HepG2 (cell line): ENCODE data around the gene EGFL8. TPM values are rescaled to one million over a fixed set of nuclear protein-coding genes. Genes with fewer than 3 reads are reported as not detected.

Source experiments
- ARNT2 ChIP-seq: sonication (generic); formaldehyde crosslinking; IDR thresholded peaks from 2 replicates; pipeline ENCODE4 v1.8.0; 2022; ENCODE audit warnings: mild to moderate bottlenecking, low read depth, missing genetic modification reagents, moderate library complexity
- ATF7-NPFF ChIP-seq: sonication (generic); formaldehyde crosslinking; IDR thresholded peaks from 2 replicates; pipeline ENCODE4 v1.8.1; 2023; ENCODE audit warnings: mild to moderate bottlenecking, low read depth, missing genetic modification reagents, moderate library complexity
- GABPB1 ChIP-seq: IDR thresholded peaks from 2 replicates; pipeline ENCODE4 v1.6.1; 2016; ENCODE audit warnings: mild to moderate bottlenecking, missing genetic modification reagents, moderate library complexity, missing compliant biosample characterization
- HNF1B ChIP-seq: sonication (generic); formaldehyde crosslinking; IDR thresholded peaks from 2 replicates; pipeline ENCODE4 v1.5.1; 2020; ENCODE audit warnings: mild to moderate bottlenecking, moderate library complexity, missing genetic modification reagents
- IKZF1 ChIP-seq: fragments of 450-650 bp; IDR thresholded peaks from 2 replicates; pipeline ENCODE4 v1.7.1; 2016
- NCOA2 ChIP-seq: sonication (generic); formaldehyde crosslinking; IDR thresholded peaks from 2 replicates; pipeline ENCODE4 v1.8.0; 2022; ENCODE audit warnings: inconsistent platforms
- SMAD9 ChIP-seq: sonication (generic); formaldehyde crosslinking; IDR thresholded peaks from 2 replicates; pipeline ENCODE4 v1.5.1; 2020; ENCODE audit warnings: mild to moderate bottlenecking, missing genetic modification reagents
- ZNF121 ChIP-seq: sonication (generic); formaldehyde crosslinking; IDR thresholded peaks from 2 replicates; pipeline ENCODE4 v1.5.0; 2020; ENCODE audit warnings: mild to moderate bottlenecking, missing genetic modification reagents
- ZNF354B ChIP-seq: sonication (generic); formaldehyde crosslinking; IDR thresholded peaks from 2 replicates; pipeline ENCODE4 v1.8.0; 2022; ENCODE audit warnings: mild to moderate bottlenecking, missing genetic modification reagents
- ZNF703 ChIP-seq: sonication (generic); formaldehyde crosslinking; IDR thresholded peaks from 2 replicates; pipeline ENCODE4 v1.5.1; 2020; ENCODE audit warnings: missing genetic modification reagents, mild to moderate bottlenecking, moderate library complexity, borderline replicate concordance
- ZNF713 ChIP-seq: sonication (generic); formaldehyde crosslinking; IDR thresholded peaks from 2 replicates; pipeline ENCODE4 v1.4.0; 2020; ENCODE audit warnings: mild to moderate bottlenecking, missing genetic modification reagents
- polyA plus RNA-seq, 8 experiments: library from polyadenylated mRNA; depleted of rRNA in 3 of 8; stranded (reverse) in 7 of 8; unstranded in 1 of 8; fragments of >200 nt; fragmentation: Illumina TruSeq in 4 of 8; extraction: Trizol in 4 of 8; gene quantifications; 2 replicates each; pipeline versions ENCODE4 v1.2.1 to v1.2.3, GENCODE V29; 2011 to 2016; ENCODE audit warnings: low read depth in 4 of 8, missing spikeins in 1 of 8, mixed read lengths in 1 of 8; ENCODE audit not compliant: insufficient read depth in 1 of 8
- total RNA-seq, 5 experiments: library from RNA; depleted of rRNA; stranded (reverse); fragments of >200 nt; fragmentation: Illumina TruSeq; extraction: Trizol; gene quantifications; 2 replicates each; pipeline ENCODE4 v1.2.3, GENCODE V29; 2016; ENCODE audit warnings: low read depth in 1 of 5
- TF ChIP-seq, protein P1 (sequence below): sonication (generic); formaldehyde crosslinking; IDR thresholded peaks from 2 replicates; pipeline ENCODE4 v1.4.0; 2020; ENCODE audit warnings: low read depth, mild to moderate bottlenecking, missing genetic modification reagents
- TF ChIP-seq, protein P2 (sequence below): IDR thresholded peaks from 2 replicates; pipeline ENCODE4 v1.6.1; 2018; ENCODE audit warnings: missing genetic modification reagents
- TF ChIP-seq, protein P3 (sequence below): sonication (generic); formaldehyde crosslinking; IDR thresholded peaks from 2 replicates; pipeline ENCODE4 v1.4.0; 2020; ENCODE audit warnings: missing genetic modification reagents, borderline replicate concordance
- TF ChIP-seq, protein P4 (sequence below): sonication (generic); formaldehyde crosslinking; IDR thresholded peaks from 2 replicates; pipeline ENCODE4 v1.4.0; 2020; ENCODE audit warnings: missing genetic modification reagents, mild to moderate bottlenecking, borderline replicate concordance
- TF ChIP-seq, protein P5 (sequence below): sonication (generic); formaldehyde crosslinking; IDR thresholded peaks from 2 replicates; pipeline ENCODE4 v1.8.0; 2022; ENCODE audit warnings: mild to moderate bottlenecking, missing genetic modification reagents, moderate library complexity
- TF ChIP-seq, protein P6 (sequence below): sonication (generic); formaldehyde crosslinking; IDR thresholded peaks from 2 replicates; pipeline ENCODE4 v1.8.0; 2022; ENCODE audit warnings: low read depth, missing genetic modification reagents

The EGFL8 gene
- total and polyA plus RNA-seq, 2 of the 13 experiments (the other 11 are each of a cell fraction or from before 2014, with no cell fraction given): 10.0 to 11.5 TPM

- TF ChIP-seq, protein P1, sequence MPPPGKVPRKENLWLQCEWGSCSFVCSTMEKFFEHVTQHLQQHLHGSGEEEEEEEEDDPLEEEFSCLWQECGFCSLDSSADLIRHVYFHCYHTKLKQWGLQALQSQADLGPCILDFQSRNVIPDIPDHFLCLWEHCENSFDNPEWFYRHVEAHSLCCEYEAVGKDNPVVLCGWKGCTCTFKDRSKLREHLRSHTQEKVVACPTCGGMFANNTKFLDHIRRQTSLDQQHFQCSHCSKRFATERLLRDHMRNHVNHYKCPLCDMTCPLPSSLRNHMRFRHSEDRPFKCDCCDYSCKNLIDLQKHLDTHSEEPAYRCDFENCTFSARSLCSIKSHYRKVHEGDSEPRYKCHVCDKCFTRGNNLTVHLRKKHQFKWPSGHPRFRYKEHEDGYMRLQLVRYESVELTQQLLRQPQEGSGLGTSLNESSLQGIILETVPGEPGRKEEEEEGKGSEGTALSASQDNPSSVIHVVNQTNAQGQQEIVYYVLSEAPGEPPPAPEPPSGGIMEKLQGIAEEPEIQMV (CRISPR knock-in tag): peak; percentile 99
- TF ChIP-seq NCOA2 (no peak), HNF1B (peak; percentile 80; the same call in 1 of the 2 replicates), ZNF354B (no peak), ATF7-NPFF (no peak), GABPB1 (CRISPR knock-in tag) (no peak; the same call in 1 of the 2 replicates), IKZF1 (no peak), ZNF121 (CRISPR knock-in tag) (no peak), SMAD9 (0 out of 2 replicates have a peak, but pooled peaks have one; percentile 31), ARNT2 (CRISPR knock-in tag) (no peak), ZNF713 (CRISPR knock-in tag) (no peak), ZNF703 (CRISPR knock-in tag) (no peak)
- TF ChIP-seq, protein P2, sequence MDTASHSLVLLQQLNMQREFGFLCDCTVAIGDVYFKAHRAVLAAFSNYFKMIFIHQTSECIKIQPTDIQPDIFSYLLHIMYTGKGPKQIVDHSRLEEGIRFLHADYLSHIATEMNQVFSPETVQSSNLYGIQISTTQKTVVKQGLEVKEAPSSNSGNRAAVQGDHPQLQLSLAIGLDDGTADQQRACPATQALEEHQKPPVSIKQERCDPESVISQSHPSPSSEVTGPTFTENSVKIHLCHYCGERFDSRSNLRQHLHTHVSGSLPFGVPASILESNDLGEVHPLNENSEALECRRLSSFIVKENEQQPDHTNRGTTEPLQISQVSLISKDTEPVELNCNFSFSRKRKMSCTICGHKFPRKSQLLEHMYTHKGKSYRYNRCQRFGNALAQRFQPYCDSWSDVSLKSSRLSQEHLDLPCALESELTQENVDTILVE: no peak; the same call in 1 of the 2 replicates
- TF ChIP-seq, protein P3, sequence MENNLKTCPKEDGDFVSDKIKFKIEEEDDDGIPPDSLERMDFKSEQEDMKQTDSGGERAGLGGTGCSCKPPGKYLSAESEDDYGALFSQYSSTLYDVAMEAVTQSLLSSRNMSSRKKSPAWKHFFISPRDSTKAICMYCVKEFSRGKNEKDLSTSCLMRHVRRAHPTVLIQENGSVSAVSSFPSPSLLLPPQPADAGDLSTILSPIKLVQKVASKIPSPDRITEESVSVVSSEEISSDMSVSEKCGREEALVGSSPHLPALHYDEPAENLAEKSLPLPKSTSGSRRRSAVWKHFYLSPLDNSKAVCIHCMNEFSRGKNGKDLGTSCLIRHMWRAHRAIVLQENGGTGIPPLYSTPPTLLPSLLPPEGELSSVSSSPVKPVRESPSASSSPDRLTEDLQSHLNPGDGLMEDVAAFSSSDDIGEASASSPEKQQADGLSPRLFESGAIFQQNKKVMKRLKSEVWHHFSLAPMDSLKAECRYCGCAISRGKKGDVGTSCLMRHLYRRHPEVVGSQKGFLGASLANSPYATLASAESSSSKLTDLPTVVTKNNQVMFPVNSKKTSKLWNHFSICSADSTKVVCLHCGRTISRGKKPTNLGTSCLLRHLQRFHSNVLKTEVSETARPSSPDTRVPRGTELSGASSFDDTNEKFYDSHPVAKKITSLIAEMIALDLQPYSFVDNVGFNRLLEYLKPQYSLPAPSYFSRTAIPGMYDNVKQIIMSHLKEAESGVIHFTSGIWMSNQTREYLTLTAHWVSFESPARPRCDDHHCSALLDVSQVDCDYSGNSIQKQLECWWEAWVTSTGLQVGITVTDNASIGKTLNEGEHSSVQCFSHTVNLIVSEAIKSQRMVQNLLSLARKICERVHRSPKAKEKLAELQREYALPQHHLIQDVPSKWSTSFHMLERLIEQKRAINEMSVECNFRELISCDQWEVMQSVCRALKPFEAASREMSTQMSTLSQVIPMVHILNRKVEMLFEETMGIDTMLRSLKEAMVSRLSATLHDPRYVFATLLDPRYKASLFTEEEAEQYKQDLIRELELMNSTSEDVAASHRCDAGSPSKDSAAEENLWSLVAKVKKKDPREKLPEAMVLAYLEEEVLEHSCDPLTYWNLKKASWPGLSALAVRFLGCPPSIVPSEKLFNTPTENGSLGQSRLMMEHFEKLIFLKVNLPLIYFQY (CRISPR knock-in tag): no peak
- TF ChIP-seq, protein P4, sequence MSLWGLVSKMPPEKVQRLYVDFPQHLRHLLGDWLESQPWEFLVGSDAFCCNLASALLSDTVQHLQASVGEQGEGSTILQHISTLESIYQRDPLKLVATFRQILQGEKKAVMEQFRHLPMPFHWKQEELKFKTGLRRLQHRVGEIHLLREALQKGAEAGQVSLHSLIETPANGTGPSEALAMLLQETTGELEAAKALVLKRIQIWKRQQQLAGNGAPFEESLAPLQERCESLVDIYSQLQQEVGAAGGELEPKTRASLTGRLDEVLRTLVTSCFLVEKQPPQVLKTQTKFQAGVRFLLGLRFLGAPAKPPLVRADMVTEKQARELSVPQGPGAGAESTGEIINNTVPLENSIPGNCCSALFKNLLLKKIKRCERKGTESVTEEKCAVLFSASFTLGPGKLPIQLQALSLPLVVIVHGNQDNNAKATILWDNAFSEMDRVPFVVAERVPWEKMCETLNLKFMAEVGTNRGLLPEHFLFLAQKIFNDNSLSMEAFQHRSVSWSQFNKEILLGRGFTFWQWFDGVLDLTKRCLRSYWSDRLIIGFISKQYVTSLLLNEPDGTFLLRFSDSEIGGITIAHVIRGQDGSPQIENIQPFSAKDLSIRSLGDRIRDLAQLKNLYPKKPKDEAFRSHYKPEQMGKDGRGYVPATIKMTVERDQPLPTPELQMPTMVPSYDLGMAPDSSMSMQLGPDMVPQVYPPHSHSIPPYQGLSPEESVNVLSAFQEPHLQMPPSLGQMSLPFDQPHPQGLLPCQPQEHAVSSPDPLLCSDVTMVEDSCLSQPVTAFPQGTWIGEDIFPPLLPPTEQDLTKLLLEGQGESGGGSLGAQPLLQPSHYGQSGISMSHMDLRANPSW (CRISPR knock-in tag): no peak
- TF ChIP-seq, protein P5, sequence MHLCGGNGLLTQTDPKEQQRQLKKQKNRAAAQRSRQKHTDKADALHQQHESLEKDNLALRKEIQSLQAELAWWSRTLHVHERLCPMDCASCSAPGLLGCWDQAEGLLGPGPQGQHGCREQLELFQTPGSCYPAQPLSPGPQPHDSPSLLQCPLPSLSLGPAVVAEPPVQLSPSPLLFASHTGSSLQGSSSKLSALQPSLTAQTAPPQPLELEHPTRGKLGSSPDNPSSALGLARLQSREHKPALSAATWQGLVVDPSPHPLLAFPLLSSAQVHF (CRISPR knock-in tag): no peak
- TF ChIP-seq, protein P6, sequence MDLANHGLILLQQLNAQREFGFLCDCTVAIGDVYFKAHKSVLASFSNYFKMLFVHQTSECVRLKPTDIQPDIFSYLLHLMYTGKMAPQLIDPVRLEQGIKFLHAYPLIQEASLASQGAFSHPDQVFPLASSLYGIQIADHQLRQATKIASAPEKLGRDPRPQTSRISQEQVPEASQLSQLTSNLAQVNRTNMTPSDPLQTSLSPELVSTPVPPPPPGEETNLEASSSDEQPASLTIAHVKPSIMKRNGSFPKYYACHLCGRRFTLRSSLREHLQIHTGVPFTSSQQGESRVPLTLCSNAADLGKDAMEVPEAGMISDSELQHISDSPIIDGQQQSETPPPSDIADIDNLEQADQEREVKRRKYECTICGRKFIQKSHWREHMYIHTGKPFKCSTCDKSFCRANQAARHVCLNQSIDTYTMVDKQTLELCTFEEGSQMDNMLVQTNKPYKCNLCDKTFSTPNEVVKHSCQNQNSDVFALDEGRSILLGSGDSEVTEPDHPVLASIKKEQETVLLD: peak; percentile 93; the same call in 1 of the 2 replicates
These were observed 31.2 kb downstream of the EGFL8 start (continued) for GRCh38 chr6:32195652-32195901.
